Stimulated activated CD4-positive, alpha-beta T cell treated with anti-CD3 and anti-CD28 coated beads, Interleukin-1b, Interleukin-23, amount 100 ng/mL, for 4 hours (primary cell): Measurements from ENCODE around the gene HTN1.
"Not testable (repeated sequence)": the region's sequence is repeated elsewhere in the genome, so short reads cannot be mapped to it uniquely, and the experiment has no call there.

Experiments
- DNase-seq, 2 donors: peaks; one replicate each; pipeline ENCODE4 v3.0.0-alpha.2; 2020; ENCODE audit warnings: low read depth in 2 of 2

The HTN1 gene

DNA sequence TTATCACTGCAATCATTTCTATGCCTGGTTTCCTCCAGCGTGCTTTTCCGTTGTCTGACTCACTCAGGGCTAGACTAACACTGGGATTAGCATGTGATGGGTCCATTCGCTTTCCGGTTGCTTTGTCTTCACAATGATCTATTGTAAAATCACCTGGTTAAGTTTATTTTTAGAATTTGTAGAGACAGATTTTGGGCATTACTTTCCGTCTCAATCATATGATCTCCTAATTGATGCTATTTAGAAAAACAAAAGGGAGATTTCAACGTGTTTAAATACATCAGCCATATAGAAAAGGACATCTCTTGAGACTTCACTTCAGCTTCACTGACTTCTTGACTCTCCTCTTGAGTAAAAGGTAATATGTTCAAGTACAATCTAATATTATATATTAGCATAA, at the start of gene HTN1:
HTN1 (plus strand) TSS at position 301 of the 400 bp plus-strand sequence. CDS start 2,639 bp downstream, outside the sequence.
- DNase-seq, result not testable (repeated sequence)

- no peak for DNase-seq
These were observed 49.5 kb upstream of the HTN1 start for GRCh38 chr4:70000711-70001110.

DNA sequence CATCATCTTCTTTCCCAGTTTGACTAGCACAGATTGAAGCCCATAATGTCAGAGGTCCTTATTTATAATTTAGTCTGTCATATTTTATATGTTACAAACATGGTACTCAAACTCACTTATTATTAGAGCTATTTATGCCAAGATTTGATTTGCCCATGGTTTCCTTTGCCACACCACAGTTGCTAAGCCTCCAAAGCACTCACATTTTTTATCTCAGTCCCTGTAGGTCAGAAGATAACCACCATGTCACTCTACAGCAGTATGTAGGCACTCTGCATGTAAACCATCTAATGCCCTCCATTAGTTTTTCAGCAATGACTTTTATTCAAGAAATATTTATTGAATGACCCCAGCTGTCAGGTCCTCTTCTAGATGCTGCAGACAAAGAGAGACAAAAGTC, 47.7 kb upstream of the HTN1 start:
- no peak for DNase-seq

- no peak for DNase-seq
These were observed 41.5 kb upstream of the HTN1 start for GRCh38 chr4:70008771-70009170.

- DNase-seq, result not testable (repeated sequence)
These were observed 31.2 kb upstream of the HTN1 start for GRCh38 chr4:70019006-70019405.

DNA sequence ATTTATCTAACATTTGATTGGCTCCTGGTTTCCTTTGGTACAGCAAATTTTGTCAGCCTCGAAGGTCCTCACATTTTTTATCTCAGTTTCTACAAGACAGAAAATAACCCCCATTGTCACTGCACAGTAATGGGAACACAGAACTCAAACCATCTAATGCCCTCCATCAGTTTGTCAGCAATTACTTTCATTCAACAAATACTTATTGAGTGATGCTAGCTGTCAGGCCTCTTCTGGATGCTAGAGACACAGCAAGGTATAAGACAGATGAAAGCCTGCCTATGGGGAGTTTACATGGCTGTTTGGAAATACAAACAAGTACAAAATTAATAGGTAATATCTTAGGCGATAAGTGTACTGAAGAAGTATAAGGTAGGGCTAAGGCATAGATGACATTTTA, 27.0 kb upstream of the HTN1 start:
- DNase-seq, result no peak

- no peak for DNase-seq
These were observed 23.2 kb upstream of the HTN1 start for GRCh38 chr4:70027011-70027410.

DNA sequence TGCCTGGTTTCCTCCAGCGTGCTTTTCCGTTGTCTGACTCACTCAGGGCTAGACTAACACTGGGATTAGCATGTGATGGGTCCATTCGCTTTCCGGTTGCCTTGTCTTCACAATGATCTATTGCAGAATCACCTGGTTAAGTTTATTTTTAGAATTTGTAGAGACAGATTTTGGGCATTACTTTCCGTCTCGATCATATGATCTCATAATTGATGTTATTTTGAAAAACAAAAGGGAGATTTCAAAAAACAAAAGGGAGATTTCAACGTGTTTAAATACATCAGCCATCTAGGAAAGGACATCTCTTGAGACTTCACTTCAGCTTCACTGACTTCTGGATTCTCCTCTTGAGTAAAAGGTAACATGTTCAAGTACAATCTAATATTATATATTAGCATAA, 22.1 kb upstream of the HTN1 start, which contains the start of gene HTN3:
HTN3 (plus strand) TSS at position 301 of the 400 bp plus-strand sequence. CDS start 2,282 bp downstream, outside the sequence.
- not testable (repeated sequence) for DNase-seq

DNA sequence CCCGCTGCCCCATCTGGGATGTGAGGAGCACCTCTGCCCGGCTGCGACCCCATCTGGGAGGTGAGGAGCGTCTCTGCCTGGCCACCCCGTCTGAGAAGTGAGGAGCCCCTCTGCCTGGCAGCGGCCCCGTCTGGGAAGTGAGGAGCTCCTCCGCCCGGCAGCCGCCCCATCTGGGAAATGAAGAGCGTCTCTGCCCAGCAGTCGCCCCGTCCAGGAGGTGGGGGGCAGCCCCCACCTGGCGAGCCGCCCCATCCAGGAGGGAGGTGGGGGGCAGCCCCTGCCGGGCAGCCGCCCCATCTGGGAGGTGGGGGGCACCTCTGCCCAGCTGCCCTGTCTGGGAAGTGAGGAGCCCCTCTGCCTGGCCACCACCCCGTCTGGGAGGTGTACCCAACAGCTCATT, 12.7 kb upstream of the HTN1 start:
- DNase-seq, result not testable (repeated sequence)

DNA sequence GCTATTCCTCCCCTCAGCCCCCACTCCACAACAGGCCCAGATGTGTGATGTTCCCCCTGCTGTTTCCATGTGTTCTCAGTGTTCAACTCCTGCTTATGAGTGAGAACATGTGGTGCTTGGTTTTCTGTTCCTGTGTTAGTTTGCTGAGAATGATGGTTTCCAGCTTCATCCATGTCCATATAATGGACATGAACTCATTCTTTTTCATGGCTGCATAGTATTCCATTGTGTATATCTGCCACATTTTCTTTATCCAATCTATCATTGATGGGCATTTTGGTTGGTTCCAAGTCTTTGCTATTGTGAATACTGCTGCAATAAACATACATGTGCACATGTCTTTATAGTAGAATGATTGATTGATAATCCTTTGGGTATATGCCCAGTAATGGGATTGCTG, 10.3 kb upstream of the HTN1 start:
- not testable (repeated sequence) for DNase-seq

DNA sequence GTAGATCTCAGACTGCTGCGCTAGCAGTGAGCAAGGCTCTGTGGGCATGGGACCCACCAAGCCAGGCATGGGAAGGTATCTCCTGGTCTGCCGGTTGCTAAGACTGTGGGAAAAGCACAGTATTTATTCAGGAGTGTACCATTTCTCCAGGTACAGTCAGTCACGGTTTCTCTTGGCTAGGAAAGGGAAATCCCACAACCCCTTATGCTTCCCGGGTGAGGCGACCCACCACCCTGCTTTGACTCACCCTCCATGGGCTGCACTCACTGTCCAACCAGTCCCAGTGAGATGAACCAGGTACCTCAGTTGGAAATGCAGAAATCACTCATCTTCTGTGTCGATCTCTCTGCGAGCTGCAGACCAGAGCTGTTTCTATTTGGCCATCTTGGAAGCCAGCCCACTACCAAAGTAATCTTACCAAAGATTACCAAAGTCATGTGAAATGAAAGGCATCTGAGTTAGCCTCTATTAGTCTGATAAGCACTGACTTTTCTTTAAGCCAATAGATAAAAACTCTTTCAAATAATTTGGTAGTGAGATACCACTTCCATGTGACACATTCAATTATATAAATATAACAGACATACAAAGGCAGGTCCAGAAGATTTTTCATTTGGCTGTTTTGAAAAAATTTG, 8.5 kb upstream of the HTN1 start:
- no peak for DNase-seq

DNA sequence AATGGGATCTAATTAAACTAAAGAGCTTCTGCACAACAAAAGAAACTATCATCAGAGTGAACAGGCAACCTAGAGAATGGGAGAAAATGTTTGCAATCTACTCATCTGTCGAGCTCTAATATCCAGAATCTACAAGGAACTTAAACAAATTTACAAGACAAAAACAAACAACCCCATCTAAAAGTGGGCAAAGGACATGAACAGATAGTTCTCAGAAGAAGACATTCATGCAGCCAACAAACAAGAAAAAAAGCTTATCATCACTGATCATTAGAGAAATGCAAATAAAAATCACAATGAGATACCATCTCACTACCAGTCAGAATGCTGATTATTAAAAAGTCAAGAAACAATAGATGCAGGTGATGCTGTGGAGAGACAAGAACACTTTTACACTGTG, 6.3 kb downstream of the HTN1 start:
- DNase-seq, result not testable (repeated sequence)

GRCh38 chr4:70057651-70058050, 7.4 kb downstream of the HTN1 start:
- no peak for DNase-seq

DNA sequence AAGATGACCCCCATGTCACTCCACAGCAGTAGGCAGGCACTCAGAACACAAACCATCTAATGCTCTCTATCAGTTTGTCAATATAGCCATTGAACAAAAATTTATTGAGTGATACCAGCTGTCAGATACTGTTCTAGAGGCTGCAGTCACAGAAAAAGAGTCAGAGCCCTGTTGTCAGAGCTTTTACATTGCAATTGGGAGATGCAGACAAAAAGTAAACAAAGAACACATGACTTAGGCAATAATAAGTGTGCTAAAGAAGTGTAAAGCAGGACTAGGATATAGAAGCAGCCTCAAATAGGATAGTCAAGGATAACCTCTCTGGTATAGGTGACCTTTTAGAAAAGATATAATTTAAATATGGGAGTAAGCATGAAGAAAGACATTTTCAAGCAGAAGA, 8.9 kb downstream of the HTN1 start:
- no peak for DNase-seq

DNA sequence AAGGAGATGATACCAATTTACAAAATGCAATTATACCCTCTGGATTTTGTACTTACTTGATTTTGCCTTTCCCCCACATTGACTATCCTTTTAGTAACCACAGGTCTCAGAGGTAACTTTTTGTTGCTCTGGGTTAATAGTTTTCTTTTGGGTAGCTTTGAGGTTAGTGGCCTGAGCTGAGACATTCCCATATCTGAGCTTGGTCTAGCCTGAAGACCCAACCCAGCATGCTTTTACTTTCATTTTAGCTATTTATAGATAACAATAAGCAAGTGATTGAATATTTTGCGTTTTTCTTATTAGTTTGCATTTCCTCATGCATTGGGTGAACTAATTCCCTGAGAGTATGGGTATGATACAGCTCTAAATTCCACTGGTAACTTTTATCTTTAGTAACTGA, 11.8 kb downstream of the HTN1 start:
- no peak for DNase-seq

GRCh38 chr4:70080205-70080604, 30.0 kb downstream of the HTN1 start:
- no peak for DNase-seq

DNA sequence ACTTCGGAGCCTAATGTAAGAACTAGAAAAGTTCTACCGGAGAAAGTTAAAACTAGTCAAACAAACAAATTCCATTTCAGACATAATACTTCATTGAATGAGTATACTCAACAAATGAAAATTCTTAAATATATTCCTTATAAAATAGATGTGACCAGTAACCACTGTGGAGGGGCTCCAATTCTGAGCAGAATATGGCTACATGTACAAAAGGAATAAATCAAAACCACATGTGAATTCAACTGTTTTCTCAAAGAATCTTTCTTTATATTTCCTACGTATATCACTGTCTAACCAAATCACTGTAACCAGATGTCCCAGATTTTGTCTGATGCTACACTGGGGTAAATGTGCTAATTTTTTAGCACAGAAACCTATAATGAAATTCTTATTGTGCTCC, 49.0 kb downstream of the HTN1 start:
- DNase-seq, result no peak
